ENCODE measurements around the gene PCDHGA1. TPM values are rescaled to one million over a fixed set of nuclear protein-coding genes. Genes with fewer than 3 reads are reported as not detected.

PCDHGA1 gene
- total RNA-seq, 6 experiments from 2014 or later, result 0.04 to 0.18 (median 0.12) TPM; not detected in 1

DNA sequence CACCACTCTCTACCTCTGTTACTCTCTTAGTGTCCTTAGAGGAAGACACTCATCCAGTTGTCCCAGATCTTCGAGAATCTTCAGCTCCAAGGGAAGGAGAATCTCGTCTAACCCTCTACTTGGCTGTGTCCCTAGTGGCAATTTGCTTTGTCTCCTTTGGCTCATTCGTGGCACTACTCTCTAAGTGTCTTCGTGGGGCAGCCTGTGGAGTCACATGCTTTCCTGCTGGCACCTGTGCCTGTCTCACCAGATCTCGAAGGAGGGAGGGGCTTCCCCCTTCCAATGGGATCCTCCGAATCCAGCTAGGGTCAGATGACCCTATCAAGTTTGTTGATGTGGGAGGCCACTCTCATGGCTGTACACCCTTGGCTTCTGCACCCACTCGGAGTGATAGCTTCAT is 156.8 kb downstream of the PCDHGA1 start:
- TF ChIP-seq POLR2A (IDR thresholded peaks at IDR 0.05) (no peak), CTCF (IDR thresholded peaks at IDR 0.05) (no peak)
- H3K36me3 ChIP-seq, result no peaks in the 10 kb centered on the region
- H3K27me3 ChIP-seq, result no peaks in the 10 kb centered on the region
- peaks cover 0 to 8% (median 0%) of the 10 kb centered on the region in 4 donors for H3K4me1 ChIP-seq
- intact Hi-C loops (cut with DNase I), result no loop called here
- ATAC-seq (no peak), DNase-seq (peak in 1 of 3 donors; percentile 15)
- no peak overlapping the region for H3K4me3 ChIP-seq
- H3K27ac ChIP-seq, result no peak overlapping the region
- 81% methylated on average over 5 of the region's 7 CpGs for WGBS (ENCODE audit: insufficient coverage, low coverage, low lambda C conversion rate, missing lambda C conversion rate)
- H3K9me3 ChIP-seq, result no peaks in the 10 kb centered on the region

DNA sequence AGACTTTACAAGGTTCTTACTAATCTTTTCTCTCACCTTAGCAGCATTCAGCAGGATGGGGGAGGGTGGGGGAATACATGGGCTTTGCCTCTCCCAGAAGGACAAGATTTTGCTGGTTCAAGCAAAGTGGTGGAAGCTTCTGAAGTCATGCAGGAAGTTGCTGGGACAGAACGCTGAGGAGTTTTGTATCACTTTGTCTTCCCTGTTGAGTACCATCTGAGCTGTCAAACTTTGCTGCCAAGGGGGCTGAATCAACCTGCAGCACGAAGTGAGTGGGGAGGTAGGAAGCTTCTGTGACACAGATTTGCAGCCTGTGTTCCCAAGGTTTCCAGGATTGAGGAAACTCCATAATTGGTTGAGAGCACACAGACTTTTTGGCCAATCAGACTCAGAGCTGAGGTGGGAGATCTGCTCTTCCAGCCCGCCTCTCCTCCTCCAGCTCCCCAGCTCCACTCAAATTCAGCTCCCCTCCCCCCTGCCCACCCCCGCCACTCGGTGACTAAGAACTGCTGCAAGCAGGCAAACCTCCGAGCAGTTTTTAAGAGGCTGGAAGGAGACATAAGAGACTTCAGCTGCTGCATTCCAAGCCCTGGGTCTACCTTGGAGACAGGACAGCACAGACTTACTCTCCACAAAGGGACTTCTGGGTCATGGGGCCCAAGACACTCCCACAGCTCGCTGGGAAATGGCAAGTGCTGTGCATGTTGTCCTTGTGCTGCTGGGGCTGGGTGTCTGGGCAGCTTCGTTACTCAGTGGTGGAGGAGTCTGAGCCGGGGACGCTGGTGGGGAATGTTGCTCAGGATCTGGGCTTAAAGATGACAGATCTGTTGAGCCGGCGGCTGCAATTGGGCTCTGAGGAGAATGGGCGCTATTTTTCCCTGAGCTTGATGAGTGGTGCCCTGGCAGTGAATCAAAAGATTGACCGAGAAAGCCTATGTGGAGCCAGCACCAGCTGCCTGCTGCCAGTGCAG is 158.6 kb downstream of the PCDHGA1 start, which contains the start of gene PCDHGC5:
PCDHGC5 (plus strand) TSS at position 491 of the 971 bp plus-strand sequence; CDS start at position 651, 160 bp downstream.
- ATAC-seq (no peak), DNase-seq (peak in 1 of 3 donors; percentile 23)
- intact Hi-C loops (cut with DNase I), result no loop called here
- H3K4me1 ChIP-seq, result peaks cover 0 to 13% (median 0%) of the 10 kb centered on the region in 4 donors
- TF ChIP-seq POLR2A (IDR thresholded peaks at IDR 0.05) (no peak), CTCF (IDR thresholded peaks at IDR 0.05) (no peak)
- no peak within 1 kb of the TSS for H3K27ac ChIP-seq
- H3K27me3 ChIP-seq, result no peaks in the 10 kb centered on the region
- H3K36me3 ChIP-seq, result no peaks in the 10 kb centered on the region
- no peaks in the 10 kb centered on the region for H3K9me3 ChIP-seq
- 48% methylated on average over 3 of the region's 14 CpGs for WGBS (ENCODE audit: insufficient coverage, low coverage, low lambda C conversion rate, missing lambda C conversion rate)
- H3K4me3 ChIP-seq, result no peak within 1 kb of the TSS

GRCh38 chr5:141489841-141490240 is 159.5 kb downstream of the PCDHGA1 start:
- intact Hi-C loops (cut with DNase I), result no loop called here
- no peak overlapping the region for H3K4me3 ChIP-seq
- WGBS (ENCODE audit: insufficient coverage, low coverage, low lambda C conversion rate, missing lambda C conversion rate), result 87% methylated on average over 5 of the region's 10 CpGs
- H3K9me3 ChIP-seq, result no peaks in the 10 kb centered on the region
- ATAC-seq, result no peak
- H3K27ac ChIP-seq, result no peak overlapping the region
- DNase-seq, result peak in 1 of 3 donors; percentile 23
- TF ChIP-seq POLR2A (IDR thresholded peaks at IDR 0.05), result no peak
- no peak for TF ChIP-seq CTCF (IDR thresholded peaks at IDR 0.05)
- H3K4me1 ChIP-seq, result peaks cover 0 to 13% (median 0%) of the 10 kb centered on the region in 4 donors
- H3K36me3 ChIP-seq, result no peaks in the 10 kb centered on the region
- no peaks in the 10 kb centered on the region for H3K27me3 ChIP-seq

GRCh38 chr5:141490271-141490670 is 160.0 kb downstream of the PCDHGA1 start:
- WGBS (ENCODE audit: insufficient coverage, low coverage, low lambda C conversion rate, missing lambda C conversion rate), result 92% methylated on average over 2 of the region's 10 CpGs
- ATAC-seq (no peak), DNase-seq (peak in 1 of 3 donors; percentile 28)
- intact Hi-C loops (cut with DNase I), result no loop called here
- TF ChIP-seq POLR2A (IDR thresholded peaks at IDR 0.05), result no peak
- TF ChIP-seq CTCF (IDR thresholded peaks at IDR 0.05), result no peak
- H3K27me3 ChIP-seq, result no peaks in the 10 kb centered on the region
- H3K36me3 ChIP-seq, result no peaks in the 10 kb centered on the region
- H3K9me3 ChIP-seq, result no peaks in the 10 kb centered on the region
- no peak overlapping the region for H3K27ac ChIP-seq
- H3K4me3 ChIP-seq, result no peak overlapping the region
- peaks cover 0 to 13% (median 0%) of the 10 kb centered on the region in 4 donors for H3K4me1 ChIP-seq

Measured in right lobe of liver (tissue), 6 donors.